Measurements from ENCODE around the gene TNFSF12.

TNFSF12 gene

GRCh38 chr17:7530023-7530900 is 18.6 kb upstream of the TNFSF12 start:
- Histone ChIP-seq H3K4me3 (ENCODE audit: low read depth, low read length) (no peak overlapping the region), H3K36me3 (replicated peaks) (no peaks in the 10 kb centered on the region), H3K27me3 (replicated peaks) (no peaks in the 10 kb centered on the region), H3K27ac (no peak overlapping the region)
- in situ Hi-C loops (cut with HindIII; ENCODE audit: low pct_ligation_motif_present, low sequenced_read_pairs), result no loop called here
- no peak for DNase-seq
- TF ChIP-seq, protein P1, sequence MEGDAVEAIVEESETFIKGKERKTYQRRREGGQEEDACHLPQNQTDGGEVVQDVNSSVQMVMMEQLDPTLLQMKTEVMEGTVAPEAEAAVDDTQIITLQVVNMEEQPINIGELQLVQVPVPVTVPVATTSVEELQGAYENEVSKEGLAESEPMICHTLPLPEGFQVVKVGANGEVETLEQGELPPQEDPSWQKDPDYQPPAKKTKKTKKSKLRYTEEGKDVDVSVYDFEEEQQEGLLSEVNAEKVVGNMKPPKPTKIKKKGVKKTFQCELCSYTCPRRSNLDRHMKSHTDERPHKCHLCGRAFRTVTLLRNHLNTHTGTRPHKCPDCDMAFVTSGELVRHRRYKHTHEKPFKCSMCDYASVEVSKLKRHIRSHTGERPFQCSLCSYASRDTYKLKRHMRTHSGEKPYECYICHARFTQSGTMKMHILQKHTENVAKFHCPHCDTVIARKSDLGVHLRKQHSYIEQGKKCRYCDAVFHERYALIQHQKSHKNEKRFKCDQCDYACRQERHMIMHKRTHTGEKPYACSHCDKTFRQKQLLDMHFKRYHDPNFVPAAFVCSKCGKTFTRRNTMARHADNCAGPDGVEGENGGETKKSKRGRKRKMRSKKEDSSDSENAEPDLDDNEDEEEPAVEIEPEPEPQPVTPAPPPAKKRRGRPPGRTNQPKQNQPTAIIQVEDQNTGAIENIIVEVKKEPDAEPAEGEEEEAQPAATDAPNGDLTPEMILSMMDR (IDR thresholded peaks at IDR 0.05; ENCODE audit: low read depth, low read length, missing control alignments), result no peak

DNA sequence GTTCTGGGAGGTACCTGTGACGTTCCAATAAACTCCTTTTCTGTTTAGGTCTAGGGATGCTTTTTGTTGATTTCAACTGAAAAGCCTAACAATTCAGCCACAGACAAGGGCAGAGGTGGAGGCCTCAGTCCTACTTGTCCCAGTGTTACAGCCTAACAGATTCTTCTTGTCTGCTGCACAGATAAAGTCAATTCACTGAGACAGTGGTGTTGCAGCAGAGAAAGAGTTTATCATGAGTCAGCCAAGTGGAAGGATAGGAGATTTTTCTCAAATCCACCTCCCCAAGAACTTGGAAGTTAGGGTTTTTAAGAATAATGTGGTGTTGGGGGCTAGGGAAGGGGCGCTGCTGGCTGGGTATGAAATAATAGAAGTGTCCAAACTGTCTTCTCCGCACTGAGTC is 10.8 kb upstream of the TNFSF12 start:
- H3K27me3 ChIP-seq (replicated peaks), result no peaks in the 10 kb centered on the region
- no peaks in the 10 kb centered on the region for H3K36me3 ChIP-seq (replicated peaks)
- in situ Hi-C loops (cut with HindIII; ENCODE audit: low pct_ligation_motif_present, low sequenced_read_pairs), result no loop called here
- H3K4me3 ChIP-seq (ENCODE audit: low read depth, low read length), result no peak overlapping the region
- TF ChIP-seq, protein P1 (IDR thresholded peaks at IDR 0.05; ENCODE audit: low read depth, low read length, missing control alignments), result no peak
- DNase-seq, result no peak
- no peak overlapping the region for H3K27ac ChIP-seq

DNA sequence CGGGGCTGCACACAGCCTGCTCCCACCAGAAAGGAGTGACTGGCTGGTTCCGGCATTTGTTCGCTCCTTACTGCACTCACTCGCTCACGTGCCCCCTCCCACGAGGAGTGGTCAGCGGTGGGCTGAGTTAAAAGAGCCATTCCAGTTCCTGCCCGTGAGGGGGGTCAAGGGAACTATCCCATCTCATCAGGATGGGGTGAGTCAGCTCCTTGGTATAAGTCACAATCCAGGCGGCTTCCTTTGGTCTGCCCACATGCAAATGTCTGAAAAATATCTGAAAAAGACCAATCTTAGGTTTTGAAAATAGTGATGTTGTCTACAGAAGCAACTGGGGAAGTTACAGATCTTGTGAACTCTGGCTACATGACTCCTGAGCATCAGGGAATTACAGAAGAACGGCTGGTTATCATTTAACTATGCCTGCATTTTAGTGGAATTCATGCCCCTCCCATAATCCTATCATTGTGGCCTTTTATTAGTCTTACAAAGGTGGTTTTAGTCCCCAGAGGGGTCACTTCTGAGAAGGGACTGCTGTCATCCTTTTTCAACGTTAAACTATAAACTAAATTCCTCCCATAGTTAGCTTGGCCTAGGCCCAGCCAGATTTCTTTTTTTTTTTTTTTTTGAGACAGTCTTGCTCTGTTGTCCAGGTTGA is 9.8 kb upstream of the TNFSF12 start:
- TF ChIP-seq, protein P1 (IDR thresholded peaks at IDR 0.05; ENCODE audit: low read depth, low read length, missing control alignments), result no peak
- Histone ChIP-seq H3K27me3 (replicated peaks) (no peaks in the 10 kb centered on the region), H3K27ac (no peak overlapping the region), H3K4me3 (ENCODE audit: low read depth, low read length) (no peak overlapping the region), H3K36me3 (replicated peaks) (no peaks in the 10 kb centered on the region)
- peak; percentile 28 for DNase-seq
- in situ Hi-C loops (cut with HindIII; ENCODE audit: low pct_ligation_motif_present, low sequenced_read_pairs), result no loop called here

DNA sequence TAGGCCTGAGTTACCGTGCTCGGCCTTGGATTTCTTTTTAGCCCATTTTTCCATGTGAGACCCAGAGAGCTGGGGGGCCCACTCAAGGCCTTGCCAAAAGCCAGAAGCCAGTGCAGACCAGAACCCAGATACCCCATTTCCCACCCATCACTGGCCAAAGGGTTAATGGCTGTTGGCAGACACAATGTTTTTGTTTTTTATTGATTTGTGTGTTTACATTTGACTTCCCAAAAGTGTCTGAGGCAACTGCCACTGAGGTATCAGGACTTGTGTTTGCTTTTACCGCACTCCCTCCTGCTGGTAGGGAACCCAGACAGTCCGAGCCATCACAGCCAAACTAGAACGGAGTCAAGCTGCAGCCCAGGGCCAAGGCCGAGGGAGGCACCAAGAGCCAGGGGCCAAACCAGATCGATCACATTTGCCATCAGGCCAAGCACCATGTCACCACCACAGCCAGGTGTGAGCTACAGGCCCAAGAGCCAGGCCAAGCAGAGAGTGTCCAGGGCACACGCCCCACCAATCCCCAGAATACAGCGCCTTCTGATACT is 7.7 kb upstream of the TNFSF12 start:
- H3K36me3 ChIP-seq (replicated peaks), result no peaks in the 10 kb centered on the region
- in situ Hi-C loops (cut with HindIII; ENCODE audit: low pct_ligation_motif_present, low sequenced_read_pairs), result no loop called here
- H3K4me3 ChIP-seq (ENCODE audit: low read depth, low read length), result no peak overlapping the region
- TF ChIP-seq, protein P1 (IDR thresholded peaks at IDR 0.05; ENCODE audit: low read depth, low read length, missing control alignments), result no peak
- H3K27me3 ChIP-seq (replicated peaks), result no peaks in the 10 kb centered on the region
- H3K27ac ChIP-seq, result no peak overlapping the region
- DNase-seq, result no peak

DNA sequence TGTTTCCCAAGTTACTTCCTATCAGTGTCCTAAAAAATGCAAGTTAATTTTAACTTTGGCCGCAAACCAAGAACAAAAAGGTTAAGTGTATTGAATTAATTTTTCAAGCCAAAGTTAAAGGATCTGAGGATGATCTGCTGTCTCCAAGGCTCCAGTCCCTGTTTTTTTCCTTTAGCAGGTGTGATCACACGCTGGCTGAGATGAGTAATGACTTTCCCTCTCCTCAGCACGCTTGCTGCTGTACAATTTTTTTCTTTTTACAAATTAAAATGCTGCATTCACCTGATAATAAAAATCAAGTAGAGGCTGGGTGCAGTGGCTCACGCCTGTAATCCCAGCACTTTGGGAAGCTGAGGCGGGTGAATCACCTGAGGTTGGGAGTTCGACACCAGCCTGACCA is 3.9 kb upstream of the TNFSF12 start:
- TF ChIP-seq, protein P1 (IDR thresholded peaks at IDR 0.05; ENCODE audit: low read depth, low read length, missing control alignments), result no peak
- H3K27ac ChIP-seq, result no peak overlapping the region
- no peaks in the 10 kb centered on the region for H3K27me3 ChIP-seq (replicated peaks)
- H3K4me3 ChIP-seq (ENCODE audit: low read depth, low read length), result no peak overlapping the region
- H3K36me3 ChIP-seq (replicated peaks), result no peaks in the 10 kb centered on the region
- no peak for DNase-seq
- in situ Hi-C loops (cut with HindIII; ENCODE audit: low pct_ligation_motif_present, low sequenced_read_pairs), result no loop called here

All from brain microvascular endothelial cell (primary cell).